NCI-H510A treated with DMSO at 0.1 percent for 48 hours (cell line): ENCODE results near the gene THOC1.

Experiments used
- DNase-seq: peaks from one replicate; lab custom pipeline; 2025; lab: John Stamatoyannopoulos, UW

The THOC1 gene

DNA sequence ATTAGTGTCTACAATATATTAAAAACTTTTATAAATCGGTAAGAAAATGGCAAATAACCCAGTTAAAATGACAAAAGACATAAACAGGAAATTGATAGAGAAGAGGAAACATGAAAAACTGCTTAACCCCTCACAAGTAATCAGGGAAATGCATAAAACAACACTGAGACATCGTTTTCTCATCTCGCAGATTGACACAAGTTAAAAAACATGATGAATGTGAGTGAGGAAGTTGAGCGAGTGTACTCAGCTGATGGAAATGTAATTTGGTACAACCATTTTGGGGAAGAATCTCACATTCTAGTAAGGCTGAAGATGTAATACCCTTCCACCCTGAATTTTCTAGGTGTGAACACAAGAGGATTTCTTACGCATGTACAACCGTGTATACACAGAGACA lies 18.0 kb upstream of the THOC1 start:
- DNase-seq, result no peak

DNA sequence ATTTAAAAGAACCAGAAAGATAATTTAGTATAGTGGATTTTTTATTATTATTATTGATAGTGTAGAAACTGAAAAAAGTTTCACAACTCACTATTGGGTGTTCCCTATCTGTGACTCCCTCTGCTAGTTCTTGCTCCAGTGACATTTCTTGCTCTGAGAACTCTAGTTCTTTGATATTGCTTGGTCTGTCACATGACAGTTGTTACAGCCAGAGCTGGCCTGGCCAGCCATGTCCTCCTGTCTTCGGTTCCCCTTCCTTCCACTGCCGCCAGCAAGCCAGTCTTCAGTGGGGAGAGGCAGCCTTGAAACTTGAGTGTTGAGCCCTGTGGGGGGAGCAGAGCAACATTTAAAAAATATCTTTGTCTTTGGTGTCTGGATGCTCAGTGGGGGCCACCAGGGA lies 7.6 kb upstream of the THOC1 start:
- no peak for DNase-seq

DNA sequence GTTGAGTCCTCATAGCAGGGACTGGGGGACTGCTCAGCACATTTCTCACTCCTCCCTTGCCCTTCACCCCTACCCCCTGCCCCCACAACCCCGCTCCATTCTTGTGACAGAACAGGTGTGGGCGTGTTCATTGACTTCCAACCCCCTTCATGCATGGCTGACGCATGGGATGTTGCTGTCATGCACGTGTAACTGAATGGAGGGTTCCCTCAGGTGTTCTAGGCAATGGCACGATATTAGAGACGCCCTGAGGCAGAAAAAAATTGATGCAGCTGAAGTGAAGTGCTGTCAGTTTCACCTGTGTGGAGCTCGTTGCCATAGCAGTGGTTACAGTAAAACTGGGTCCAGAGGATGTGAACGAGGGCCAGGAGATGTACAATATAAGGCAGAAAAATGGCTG lies 6.5 kb upstream of the THOC1 start:
- no peak for DNase-seq

DNA sequence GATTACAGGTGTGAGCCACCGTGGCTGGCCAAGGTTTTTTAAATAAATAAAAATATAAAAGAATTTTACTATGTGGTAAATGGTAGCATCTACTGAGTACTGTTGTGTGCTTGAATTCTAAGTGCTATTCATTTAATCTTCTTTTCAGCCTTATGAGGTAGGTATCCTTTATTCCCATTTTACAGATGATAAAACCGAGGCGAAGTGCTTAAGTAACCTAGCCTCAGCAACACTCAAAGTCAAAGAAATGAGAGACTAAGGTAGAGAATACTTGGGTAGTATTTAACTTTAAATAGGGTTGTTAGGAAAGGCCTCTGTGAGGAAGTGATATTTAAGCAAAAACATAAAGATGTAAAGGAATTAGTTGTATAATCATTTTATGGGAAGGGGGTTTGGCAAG lies 5.7 kb upstream of the THOC1 start:
- DNase-seq, result no peak

DNA sequence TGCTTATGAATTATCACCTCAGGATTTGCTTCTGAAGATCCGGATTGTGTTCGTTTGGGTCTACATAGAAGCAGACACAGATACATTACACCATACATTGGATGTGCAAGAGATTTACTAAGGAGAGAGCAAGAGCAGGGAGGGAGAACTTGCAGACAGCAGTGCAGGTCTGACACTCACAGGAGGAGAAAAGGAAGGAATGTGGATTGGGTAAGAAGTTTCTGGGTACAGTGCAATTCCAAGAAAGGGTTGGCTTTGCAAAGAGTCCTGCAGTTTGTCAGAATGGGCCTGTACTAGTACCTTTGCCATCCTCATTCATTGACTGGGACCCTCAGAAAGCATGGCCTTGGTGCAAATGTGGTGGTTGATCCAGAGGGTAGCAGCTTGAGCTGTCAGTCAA lies 4.8 kb upstream of the THOC1 start:
- DNase-seq, result no peak

DNA sequence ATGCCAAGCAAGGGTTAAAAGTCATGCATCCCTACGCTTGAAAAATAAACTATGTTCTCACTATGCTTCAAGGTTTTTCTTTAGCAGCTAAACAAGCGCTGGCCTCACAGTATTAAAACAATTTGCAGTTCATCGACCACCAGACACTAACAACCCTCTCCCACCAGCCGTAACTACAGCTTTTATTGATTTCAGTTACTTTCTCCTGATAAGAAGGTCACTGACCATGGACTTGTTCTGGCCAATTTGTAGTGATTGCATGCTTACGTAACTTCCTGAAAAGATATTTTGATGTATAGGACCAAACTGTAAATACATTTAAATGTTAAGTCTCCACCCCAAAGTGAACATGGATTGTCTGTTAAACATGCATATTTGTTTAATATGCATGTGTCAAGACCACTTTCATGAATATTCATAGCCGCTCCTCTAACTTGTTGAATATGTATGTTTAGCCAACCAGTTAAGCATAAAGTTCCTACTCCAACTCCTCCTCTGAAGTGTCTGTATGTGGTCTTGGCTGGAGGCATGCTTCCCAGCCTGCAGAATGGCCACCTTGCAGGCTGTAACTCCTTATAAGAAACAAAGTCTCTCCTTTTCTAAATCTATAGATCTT lies 1.7 kb upstream of the THOC1 start:
- DNase-seq, result no peak

DNA sequence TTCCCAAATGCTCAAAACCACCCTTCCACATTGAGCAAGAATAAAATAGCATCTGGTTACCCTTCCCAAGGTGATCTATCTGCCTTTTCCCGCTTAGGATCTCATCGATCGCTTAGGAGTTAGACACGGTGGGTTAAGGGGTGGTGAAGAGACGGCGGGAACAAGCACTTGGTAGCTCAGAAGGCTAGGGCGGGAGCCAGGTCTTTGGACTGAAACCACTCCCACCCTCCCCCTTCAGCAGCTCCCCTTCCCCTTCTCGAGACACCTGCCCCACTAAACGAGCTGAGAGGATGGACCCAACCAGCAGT lies 513 bp downstream of the THOC1 start:
- peak; percentile 54 for DNase-seq

DNA sequence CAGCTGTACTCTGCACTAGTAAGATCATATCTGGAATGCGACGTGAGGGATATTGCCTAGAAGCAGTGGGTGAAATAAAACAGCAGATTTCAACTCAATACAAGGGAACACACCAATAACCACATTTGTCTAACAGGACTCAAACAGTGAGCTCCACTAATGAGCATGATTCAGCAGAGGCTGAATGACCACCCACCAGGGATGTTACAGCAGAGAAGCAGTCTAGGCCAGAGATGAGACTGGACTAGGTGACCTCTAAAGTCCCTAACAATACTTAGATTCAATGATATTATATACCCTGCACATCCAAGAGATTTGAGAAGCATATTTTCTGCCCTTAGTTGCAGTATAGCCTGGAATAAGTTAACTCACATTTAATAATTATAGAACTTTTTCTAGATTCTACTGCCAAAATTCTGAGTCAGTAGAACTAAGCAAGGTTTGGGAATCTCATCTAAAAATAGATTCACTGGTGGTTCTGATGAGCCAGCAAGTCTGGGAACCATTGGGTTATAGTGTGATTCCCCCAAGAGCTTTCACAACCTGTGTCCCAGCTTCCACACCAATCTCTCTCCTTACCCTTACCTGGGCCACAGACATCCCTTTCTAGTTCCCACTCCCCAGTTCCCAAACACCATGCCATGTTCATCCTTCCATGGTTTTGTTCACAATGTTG lies 6.3 kb downstream of the THOC1 start:
- DNase-seq, result no peak

DNA sequence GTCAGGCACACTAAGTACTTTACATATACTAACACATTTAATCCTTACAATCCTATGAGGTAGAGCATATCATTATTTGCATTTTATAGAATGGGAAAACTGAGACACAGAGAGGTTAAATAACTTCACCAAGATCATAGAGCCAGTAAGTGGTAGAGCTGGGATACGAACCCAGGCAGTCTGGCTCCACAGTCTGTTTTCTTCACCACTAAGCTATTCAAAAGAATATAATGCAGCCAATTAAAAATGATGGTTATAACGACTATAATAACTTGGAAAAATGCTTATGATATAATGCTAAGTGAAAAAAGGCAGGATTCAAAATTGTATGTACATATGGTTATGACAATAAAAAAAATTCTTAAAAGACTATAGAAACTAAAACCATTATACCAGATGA lies 7.3 kb downstream of the THOC1 start:
- DNase-seq, result no peak

DNA sequence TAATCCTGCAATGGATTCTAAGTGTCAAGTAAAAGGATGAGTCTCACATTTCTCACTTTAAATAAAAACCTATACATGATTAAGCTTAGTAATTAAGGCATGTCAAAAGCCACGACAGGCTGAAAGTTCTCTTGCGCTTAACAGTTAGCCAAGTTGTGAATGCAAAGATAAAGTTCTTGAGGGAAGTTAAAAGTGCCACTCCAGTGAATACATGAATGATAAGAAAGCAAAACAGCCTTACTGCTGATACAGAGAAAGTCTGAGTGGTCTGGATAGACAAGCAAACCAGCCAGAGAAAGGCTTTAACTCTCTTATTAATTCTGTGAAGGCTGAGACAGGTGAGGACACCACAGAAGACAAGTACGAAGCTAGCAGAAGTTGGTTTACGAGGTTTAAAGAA lies 12.7 kb downstream of the THOC1 start:
- no peak for DNase-seq

DNA sequence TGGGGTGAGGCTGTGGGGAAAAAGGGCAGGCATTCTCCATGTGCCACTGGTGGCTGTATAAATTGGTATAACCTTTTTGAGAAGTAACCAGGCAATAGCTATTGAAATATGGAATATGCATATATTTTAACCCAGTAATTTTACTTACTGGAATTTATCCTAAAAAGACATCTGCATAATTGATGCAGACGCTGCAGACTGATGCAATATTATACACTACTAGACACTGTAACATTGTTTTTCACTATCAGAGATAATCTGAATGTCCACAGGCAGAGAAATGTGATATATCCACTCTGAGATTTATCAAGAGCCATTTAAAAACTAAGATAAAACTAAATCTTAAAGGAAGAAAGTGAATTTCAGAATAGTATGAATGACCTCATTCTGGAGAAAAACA lies 14.7 kb downstream of the THOC1 start:
- no peak for DNase-seq

DNA sequence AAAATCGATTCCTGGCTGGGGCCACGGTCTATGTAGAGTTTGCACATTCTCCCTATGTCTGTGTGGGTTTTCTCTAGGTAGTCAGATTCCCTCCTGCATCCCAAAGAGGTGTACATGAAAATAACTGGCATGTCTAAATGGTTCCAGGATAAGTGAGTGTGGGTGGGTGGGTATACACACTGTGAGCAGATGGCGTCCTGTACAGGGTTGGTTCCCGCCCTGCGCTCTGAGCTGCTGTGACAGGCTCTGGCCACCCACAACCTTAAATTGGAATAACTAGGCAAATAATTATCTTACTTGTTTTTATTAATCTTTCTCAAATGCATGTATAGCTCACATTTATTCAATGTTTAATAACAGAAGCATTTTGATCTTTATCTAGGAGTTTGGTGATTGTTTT lies 16.3 kb downstream of the THOC1 start:
- DNase-seq, result no peak

DNA sequence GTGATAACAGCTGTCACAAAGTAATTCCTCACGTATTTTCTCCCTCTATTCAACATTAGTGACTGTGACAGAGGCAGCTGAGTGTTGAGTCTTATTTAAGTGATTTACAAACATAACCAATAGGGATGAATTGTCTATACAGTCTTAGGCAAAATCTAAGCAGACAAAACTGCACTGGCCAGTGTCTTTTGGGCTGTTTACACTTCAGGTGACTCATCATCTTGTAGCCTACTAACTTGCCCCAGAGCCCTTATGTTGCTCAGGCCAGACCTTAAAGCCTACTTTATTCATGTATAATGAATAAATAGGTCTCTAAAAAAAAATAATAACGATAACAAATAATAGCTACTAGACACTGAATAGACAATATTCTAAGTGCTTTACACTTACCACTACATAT lies 17.2 kb downstream of the THOC1 start:
- no peak for DNase-seq

DNA sequence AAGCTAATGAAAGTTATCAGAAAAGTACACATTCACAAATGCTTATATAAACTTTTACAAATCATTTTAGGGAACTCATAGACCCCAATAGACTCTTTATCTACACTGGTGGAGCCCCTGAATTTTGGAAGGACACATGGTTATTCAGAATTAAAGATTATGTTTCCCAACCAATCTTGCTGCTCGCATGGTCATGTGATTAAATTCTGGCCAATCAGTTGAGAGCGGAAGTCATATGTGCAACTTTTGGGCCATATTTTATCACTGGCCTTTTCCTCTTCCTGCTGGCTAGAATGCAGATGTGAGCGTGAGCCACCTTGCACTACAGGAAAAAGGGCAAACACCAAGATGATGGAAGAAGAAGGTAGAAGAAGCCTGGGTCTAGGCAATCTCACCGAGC lies 19.8 kb downstream of the THOC1 start:
- DNase-seq, result no peak

DNA sequence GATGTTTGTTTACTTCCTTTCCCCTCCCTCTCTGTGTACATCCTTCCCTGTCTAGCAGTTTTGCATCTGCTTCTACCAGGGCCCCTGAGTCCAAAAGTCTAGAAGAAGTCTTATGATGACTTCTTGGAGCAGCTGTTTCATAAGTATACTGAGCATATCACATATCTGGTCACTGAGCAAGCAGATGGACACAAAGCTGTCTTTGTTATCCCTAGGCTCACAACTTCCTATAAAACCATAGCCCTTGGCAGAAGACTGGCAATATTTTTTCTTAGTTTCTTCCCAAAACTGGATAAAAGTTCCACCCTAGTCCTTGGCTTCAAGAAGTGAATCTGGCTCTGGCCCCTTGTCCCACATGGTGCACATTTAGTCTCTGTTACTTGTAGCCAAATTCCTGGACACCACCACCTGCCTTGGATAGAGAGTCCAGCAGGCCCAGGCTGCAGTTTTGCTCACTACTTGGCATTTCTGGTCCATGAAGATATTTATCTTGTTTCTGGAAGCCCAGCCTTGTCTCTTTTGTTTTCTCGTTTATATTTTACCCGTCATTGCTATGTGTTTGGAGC lies 22.5 kb downstream of the THOC1 start:
- DNase-seq, result no peak

DNA sequence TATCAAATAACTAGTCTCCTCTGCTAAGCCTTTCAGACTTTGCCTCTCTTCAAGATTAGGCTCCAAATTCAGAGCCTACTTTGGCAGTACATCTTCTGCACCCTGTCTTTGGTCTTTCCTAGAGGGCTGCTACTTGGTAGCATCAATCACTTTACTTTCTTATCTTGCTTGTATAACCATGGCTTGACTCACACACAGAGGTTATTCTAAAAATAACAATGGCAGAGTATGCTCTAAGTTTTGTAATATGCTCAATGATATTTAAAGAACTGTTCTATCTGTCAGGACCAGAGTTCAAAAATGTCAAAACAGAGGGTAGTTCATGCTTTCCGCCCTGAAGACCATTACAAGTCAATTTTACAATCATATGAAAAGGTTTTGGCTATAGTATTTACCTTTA lies 27.7 kb downstream of the THOC1 start:
- DNase-seq, result no peak

DNA sequence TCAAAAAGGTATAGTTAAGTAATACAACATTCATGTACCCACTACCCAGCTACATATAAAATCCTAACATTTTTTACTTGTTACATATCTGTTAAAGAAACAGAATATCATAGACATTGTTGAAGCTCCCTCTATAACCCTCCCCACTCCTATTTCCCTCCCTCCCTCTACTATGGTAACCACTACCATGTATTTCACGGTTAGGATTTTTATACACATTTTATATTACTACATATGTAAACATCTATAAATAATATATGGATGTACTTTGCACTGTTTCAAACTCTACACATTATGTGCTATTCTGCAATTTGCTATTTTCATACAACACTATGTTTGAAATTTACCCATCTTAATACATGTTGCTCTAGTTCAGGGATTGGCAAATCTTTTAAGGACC lies 36.3 kb downstream of the THOC1 start:
- no peak for DNase-seq

DNA sequence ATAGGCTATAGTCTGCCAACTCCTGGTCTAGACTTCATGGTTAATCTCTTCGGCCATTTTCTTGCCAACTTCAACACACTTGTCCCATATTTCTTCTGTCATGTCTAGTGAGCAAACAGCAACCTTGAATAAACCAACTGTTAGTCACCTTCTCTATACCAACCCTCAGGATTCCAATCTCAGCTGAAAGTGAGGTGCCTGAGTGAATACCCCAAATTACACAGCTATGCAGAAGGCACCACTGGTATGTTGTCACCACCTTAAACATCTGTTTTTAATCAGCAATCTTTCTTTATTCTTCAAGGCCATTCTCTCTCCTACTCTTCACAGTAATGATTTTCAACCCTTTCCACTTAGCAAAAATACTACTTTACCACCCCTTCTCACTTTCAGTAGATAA lies 39.3 kb downstream of the THOC1 start:
- no peak for DNase-seq

DNA sequence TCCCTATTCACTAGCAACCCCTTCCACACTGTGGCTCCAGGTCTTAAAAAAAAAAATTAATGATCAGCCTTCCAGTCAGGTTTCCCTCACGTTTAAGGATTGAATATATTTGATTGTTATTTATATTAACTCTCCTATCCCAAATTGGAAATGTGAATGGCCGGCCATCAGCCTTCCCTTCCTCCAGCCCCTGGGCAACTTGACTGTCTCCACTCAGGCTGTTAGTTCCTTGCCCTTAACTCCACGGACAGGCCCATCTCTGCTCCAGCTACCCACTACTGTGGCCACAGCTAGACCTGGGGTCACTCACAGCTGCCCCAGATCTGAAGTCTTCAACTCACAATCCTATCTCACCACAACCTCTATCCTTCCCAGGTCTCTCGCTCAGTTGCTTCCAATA lies 39.9 kb downstream of the THOC1 start:
- DNase-seq, result no peak

DNA sequence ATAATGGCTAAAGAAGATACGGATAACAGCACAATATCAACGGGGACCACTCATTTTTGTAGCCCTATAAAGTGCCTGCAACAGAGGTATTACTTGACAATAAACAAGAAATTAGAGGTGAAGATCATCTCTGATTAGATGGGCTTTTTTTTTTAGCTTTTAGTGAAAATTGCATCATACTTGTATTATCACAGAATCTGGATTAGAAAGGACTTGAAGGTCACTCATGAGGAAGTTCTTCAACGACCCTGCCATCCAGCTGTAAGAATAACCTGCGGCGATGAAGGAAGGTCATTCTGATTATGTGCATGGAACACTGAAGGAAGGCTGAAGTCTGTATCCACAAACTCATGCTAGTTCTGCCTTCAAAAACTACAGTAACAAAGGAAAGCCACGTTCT lies 40.5 kb downstream of the THOC1 start:
- DNase-seq, result no peak

DNA sequence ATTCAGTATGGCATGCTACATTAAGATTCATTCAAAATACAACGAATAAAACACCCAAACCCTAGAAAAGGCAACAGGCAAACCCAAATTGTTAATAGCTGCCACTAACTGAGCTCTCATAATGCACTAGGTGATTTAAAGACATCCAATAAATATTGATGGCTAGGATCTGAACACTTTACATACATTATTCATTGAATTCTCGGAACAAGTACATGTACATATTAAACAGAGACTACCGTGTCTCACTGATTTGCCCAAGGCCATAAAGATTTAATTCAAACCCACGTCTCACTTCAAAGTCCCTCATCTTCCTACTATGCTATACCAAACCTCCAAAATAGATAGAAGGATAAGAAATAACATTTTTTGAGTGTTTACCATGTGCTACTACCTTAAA lies 42.1 kb downstream of the THOC1 start:
- DNase-seq, result no peak

DNA sequence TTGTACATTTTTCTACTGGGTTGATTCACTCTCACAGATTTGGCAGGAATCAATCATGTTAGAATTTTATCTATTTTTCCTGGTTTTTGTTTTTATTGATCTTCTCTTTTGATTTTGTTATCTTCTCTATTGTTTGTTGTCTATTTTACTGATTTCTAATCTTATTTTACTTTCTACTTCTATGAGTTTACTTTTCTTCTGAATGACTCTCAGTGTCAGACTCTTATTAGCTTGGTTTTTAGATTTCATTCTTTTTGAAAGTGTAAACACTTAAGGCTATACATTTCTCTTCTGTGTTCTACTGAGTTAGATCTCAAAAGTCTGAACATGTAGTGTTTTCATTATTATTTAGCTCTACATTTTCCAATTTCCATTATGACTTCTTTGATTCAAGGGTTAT lies 47.1 kb downstream of the THOC1 start:
- no peak for DNase-seq

DNA sequence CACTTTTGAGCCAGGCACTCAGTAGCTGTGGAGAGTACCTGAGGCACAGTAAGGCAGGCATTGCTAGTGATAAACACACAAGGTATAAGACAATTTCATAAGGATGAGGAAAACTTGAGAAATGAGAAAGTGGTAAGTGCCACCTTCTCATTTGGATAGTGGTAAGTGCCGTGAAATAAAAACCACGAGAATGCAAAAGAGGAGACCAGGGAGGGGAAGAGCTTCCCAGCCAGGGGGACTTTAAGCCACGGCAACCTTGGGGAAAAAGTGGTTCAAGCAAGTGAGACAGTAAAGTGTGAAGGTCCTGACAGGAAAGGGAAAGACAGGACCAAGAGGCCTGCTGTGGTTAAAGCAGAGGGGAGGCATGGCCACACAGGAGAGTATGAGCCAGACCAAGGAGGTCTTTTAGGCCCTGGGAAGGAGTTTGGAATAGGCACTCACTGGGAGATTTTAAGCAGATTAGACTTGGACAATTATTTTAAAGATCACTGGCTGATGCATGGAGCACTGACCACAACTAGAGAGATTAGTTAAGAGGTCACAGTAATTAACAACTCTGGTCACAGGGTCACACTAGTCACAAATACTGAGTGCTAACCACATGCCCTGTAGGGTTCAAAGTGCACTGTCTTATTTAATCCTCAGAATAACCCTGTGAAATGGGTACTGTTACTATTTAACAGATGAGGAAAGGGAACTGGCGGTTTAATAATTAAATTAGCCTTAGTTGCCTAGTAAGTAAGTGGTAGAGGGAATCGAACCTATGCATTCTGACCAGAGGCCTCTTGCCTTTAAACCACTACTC lies 50.1 kb downstream of the THOC1 start:
- DNase-seq, result no peak
